CMK (cell line): ENCODE results near the gene SFXN5.
"Not testable (repeated sequence)": the region's sequence is repeated elsewhere in the genome, so short reads cannot be mapped to it uniquely, and the experiment has no call there.

Experiments used
- DNase-seq: peaks from one replicate; pipeline ENCODE4 v3.0.0-alpha.2; 2010; ENCODE audit warnings: low read depth

SFXN5 gene

GRCh38 chr2:73100956-73101355 is 29.4 kb upstream of the SFXN5 start:
- DNase-seq, result no peak

DNA sequence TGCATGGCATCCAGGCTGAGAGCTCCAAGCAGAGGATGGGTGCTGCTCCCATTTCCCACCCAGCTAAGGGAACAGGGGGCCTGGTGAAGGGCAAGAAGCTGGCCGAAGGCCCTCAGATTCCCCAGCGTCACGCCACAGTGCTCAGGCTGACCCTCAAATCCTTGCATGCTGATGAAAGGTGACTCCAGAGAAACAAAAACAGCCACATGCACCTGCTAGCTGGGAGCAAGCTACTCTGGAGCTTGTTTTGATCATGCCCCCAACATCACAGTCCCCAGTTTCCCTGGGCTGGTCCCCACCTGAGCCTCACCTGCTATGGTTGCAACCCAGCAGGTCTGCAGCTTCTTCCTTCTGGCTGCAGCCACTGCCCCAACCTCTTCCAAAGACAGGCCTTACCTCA is 28.0 kb upstream of the SFXN5 start:
- no peak for DNase-seq

DNA sequence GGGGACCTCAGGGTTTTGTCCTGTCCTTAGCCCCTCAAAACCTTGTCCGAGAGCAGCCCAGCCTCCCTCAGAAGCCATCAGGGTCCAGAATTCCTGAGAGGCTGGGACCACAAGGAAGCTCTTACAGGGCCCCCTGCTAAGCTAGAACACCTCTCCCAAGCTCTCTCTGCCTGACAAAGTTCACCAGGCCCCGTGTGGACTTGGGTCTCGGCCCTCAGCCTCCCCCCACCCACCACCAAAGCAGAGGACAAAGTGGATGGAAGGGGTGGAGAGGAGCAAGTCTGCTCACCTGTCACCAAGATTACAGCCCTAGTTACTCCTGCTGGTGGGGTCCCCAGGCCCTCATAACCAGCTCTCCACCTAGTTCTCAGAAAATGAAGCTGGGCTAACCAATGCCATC is 24.4 kb upstream of the SFXN5 start:
- DNase-seq, result no peak

- not testable (repeated sequence) for DNase-seq
Measured at GRCh38 chr2:73093601-73094218, 22.2 kb upstream of the SFXN5 start.

GRCh38 chr2:73092146-73092783 is 20.8 kb upstream of the SFXN5 start:
- DNase-seq, result no peak

GRCh38 chr2:73091696-73092095 is 20.2 kb upstream of the SFXN5 start:
- no peak for DNase-seq

DNA sequence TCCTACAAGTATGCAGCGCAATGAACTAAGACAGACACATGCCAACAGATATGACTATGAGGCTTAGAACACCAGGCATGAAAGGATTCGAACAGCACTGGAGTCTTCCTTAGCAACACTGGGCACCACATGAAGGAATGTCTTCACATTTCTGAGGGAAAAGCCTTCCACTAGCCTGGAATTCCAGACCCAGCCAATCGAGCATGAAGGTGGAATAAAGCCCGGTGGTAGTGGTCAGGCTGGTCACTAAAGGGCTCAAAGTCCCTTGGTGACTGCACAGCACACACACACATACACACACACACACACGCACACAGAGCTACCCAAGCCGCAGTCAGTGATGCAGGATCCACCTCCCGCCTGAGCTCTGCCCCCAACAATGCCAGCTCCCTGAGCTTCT is 19.7 kb upstream of the SFXN5 start:
- no peak for DNase-seq

- DNase-seq, result no peak
Measured at GRCh38 chr2:73089270-73090030, 17.9 kb upstream of the SFXN5 start.

- no peak for DNase-seq
Measured at GRCh38 chr2:73088703-73089102, 17.2 kb upstream of the SFXN5 start.

- no peak for DNase-seq
Measured at GRCh38 chr2:73088211-73088610, 16.7 kb upstream of the SFXN5 start.

- no peak for DNase-seq
Measured at GRCh38 chr2:73087311-73087710, 15.8 kb upstream of the SFXN5 start.

- no peak for DNase-seq
Measured at GRCh38 chr2:73085691-73086090, 14.2 kb upstream of the SFXN5 start.

DNA sequence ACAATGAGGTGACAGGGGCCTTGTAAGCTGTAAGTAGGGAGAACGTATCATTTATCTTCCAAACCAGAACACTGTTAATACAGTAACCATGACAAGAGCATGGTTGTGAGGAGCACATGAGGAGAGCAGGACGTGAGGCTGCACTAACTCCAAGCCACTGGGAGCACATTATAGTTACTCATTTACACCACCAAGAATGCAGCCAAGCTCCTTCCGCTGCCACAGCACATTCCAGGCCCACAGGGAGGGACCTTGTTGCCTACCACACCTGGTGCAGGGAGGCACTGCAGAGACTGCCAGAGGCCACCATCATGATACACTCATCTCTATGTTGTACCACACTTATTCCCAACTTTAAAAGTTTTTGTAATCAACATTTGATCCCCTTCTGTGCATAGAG is 13.5 kb upstream of the SFXN5 start:
- no peak for DNase-seq

- no peak for DNase-seq
Measured at GRCh38 chr2:73083886-73084800, 12.6 kb upstream of the SFXN5 start.

- DNase-seq, result no peak
Measured at GRCh38 chr2:73082523-73083410, 11.3 kb upstream of the SFXN5 start.

DNA sequence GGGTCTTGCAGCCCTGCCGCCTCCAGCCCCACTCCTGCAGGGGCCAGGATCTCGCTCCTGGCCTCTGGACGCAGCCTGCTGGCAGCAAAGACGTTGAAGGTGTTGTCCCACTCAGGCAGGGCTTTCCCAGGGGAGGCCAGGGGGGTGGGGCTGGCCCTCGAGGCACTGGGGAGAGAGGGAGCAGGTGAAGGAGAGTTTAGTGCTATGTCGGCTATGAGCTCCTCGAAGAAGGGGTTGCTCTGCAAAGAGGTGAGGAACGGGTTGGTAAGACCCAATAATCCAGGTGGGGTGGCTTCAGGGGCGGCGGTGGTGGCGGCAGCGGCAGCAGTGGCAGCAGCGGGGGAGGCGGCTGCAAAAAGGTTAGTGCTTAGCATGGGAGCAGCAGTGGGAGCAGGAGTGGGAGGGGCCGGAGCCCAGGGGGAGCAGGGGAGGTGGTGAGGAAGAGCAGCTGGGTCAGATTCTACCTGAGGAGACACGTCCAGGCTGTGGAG is 9.7 kb upstream of the SFXN5 start:
- no peak for DNase-seq

DNA sequence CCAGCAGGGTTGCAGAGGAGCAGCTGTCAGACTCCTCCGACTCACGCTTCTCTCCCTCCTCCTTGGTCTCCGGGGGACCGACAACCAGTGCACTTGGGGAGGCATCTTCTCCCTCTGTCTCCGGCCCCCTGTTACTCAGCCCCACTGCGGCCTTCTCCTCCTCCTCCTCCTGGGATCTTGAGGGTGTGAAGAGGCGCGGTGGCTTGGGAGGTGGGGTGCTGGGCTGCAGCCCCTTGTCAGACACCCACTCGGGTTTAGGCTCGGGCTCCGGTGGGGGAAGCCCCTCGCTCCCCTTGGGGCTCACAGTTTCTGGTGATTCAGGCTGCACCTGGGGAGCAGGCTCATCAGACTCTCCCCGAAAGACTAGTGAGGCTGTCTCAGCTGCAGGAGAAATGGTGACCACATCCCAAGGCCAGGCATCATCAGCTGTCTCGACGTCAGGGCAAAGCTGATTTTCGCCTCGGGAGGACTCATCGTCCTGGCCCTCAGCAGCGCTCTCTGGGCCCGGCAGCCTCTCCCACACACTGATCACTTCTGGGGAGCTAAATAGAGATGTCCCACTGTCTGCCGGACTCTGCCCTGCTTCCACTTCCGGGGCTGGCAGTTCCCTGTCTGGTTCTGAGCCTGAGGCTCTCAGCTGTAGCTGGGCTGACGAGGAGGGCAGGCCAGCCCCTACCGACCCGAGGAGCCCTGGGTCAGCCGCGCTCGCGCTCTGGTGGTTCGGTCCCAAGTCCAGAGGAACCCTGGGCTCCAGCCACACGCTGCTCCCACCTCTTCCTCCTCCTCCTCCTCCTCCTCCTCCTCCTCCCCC is 9.0 kb upstream of the SFXN5 start:
- DNase-seq, result no peak

DNA sequence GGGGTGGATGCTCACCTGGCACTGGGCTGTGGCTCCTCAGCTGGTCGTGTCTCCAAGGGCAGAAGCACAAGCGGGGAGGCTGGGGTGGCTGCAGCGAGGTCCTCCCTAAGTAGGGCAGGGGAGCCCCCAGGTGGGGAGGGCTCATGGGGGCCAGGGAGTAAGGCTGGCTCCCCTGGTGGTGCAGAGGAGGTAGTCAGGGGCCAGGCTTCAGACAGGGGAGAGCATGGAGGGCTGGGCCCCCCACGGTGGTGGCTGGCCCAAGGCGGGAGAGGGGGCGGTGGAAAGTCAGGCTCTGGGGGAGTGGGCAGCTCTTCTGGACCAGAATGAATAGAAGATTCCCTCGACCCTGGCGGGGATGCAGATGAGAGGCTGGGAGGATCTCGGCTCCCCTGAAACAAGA is 8.1 kb upstream of the SFXN5 start:
- no peak for DNase-seq

DNA sequence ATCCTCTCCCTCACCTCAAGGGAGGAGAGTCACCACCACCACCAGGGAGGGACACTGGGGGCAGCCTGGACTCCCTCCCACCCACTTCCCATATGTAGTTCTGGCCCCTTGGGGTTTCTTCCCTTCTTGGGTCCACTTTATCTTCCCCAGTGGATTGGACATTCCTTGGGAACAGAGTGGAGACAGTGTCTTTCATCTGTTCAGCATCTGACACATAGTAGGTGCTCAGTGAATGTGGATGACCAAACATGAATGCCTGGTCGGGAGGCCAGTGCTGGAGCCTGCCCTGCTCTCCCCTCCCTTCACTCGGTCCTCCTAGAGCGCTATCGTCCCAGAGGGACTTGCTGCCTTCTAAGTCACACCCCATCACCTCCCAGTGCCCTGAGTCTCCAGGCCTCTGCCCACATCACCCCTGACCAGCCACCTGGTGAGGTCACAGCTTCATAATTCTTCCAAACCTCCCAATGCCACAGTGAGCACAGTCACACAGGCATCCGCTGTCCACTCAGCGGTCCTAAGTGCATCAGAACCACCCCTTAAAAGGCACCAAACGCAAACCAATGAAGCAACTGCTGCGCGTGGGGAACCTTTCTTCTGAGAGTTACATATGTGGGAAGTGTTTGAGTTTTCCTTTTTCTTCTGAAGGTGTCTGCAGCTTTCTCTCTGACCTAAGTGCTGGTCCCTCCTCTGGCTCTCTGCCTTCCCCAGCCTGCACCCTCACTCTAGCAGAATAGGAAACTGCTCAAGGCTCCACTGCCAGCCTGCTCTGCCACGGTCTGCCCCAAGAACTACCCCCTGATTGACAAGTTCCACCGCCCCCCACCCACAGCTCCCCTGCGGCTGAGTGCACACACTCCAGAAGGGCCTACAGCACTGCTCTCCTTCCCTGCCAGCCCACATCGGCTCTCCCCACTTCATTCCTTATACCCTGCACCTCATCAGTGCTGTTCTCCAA is 7.2 kb upstream of the SFXN5 start:
- DNase-seq, result no peak
